Measurements from ENCODE around the gene TEX47. TPM values are rescaled to one million over a fixed set of nuclear protein-coding genes. Genes with fewer than 3 reads are reported as not detected.

Gene TEX47
- total RNA-seq (ENCODE audit: low replicate concordance): not detected in 2 replicates

DNA sequence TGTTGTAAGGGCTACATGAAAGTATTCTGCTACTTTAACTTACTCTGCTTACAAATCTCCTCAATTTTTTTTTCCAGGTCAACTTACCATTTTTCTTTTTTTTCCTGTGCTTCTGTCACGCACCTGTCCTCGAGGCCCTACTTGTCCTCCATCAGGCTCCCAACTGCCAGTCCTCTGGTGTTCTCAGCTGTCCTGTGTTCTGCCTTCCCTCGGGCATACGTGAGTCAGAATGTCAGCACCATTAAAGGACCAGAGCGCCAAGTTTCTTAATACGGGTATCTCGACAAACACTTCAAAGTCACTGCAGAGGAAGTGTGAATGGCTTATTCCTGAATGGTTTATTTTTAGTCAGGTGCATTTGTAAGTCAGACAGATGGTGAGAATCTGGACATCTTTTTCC lies at the start of gene TEX47:
Gene TEX47 (minus strand): TSS at position 185 of the 400 bp plus-strand sequence. CDS start 795 bp downstream, outside the sequence.
- H3K27ac ChIP-seq: no peak within 1 kb of the TSS
- H3K79me2 ChIP-seq (ENCODE audit: low read depth): no peaks in the 10 kb centered on the region
- H3K27me3 ChIP-seq: no peaks in the 10 kb centered on the region
- H3K9ac ChIP-seq: no peak within 1 kb of the TSS
- H3F3A ChIP-seq (ENCODE audit: low read depth): no peaks in the 10 kb centered on the region
- no peaks in the 10 kb centered on the region for H3K27me3 Mint-ChIP-seq (ENCODE audit: insufficient read depth, low read depth)
- no peak within 1 kb of the TSS for H3K27ac Mint-ChIP-seq
- H3K9me3 Mint-ChIP-seq: no peaks in the 10 kb centered on the region
- H3K4me2 ChIP-seq: no peak within 1 kb of the TSS
- no peaks in the 10 kb centered on the region for H4K20me1 ChIP-seq (ENCODE audit: low read depth)
- no peak for DNase-seq (ENCODE audit: low spot score)
- no peak within 1 kb of the TSS for H2AFZ ChIP-seq (replicated peaks)
- H3K9me3 ChIP-seq (ENCODE audit: low read depth): no peaks in the 10 kb centered on the region
- no peaks in the 10 kb centered on the region for H3K4me1 Mint-ChIP-seq
- no peak for TF ChIP-seq EZH2 (IDR thresholded peaks at IDR 0.05)
- TF ChIP-seq EZH2phosphoT487 (IDR thresholded peaks at IDR 0.05): no peak
- no peak for TF ChIP-seq CTCF (IDR thresholded peaks at IDR 0.05)
- H3K36me3 Mint-ChIP-seq: no peaks in the 10 kb centered on the region
- no peak within 1 kb of the TSS for H3K4me3 ChIP-seq
- H3K4me1 ChIP-seq: no peaks in the 10 kb centered on the region
- H3K4me3 Mint-ChIP-seq: no peak within 1 kb of the TSS
- H3K36me3 ChIP-seq: no peaks in the 10 kb centered on the region

- H3K4me1 Mint-ChIP-seq: no peaks in the 10 kb centered on the region
- H3K4me3 ChIP-seq: no peak overlapping the region
- DNase-seq (ENCODE audit: low spot score): no peak
- no peak overlapping the region for H3K9ac ChIP-seq
- no peaks in the 10 kb centered on the region for H3K27me3 ChIP-seq
- H3F3A ChIP-seq (ENCODE audit: low read depth): no peaks in the 10 kb centered on the region
- TF ChIP-seq EZH2 (IDR thresholded peaks at IDR 0.05) (no peak), EZH2phosphoT487 (IDR thresholded peaks at IDR 0.05) (no peak), CTCF (IDR thresholded peaks at IDR 0.05) (no peak)
- H4K20me1 ChIP-seq (ENCODE audit: low read depth): no peaks in the 10 kb centered on the region
- no peaks in the 10 kb centered on the region for H3K27me3 Mint-ChIP-seq (ENCODE audit: insufficient read depth, low read depth)
- no peak overlapping the region for H3K4me2 ChIP-seq
- no peak overlapping the region for H3K4me3 Mint-ChIP-seq
- H3K79me2 ChIP-seq (ENCODE audit: low read depth): no peaks in the 10 kb centered on the region
- no peaks in the 10 kb centered on the region for H3K36me3 ChIP-seq
- no peak overlapping the region for H2AFZ ChIP-seq (replicated peaks)
- H3K36me3 Mint-ChIP-seq: no peaks in the 10 kb centered on the region
- no peaks in the 10 kb centered on the region for H3K9me3 ChIP-seq (ENCODE audit: low read depth)
- no peak overlapping the region for H3K27ac ChIP-seq
- H3K27ac Mint-ChIP-seq: no peak overlapping the region
- H3K9me3 Mint-ChIP-seq: no peaks in the 10 kb centered on the region
- peaks cover 4% of the 10 kb centered on the region for H3K4me1 ChIP-seq
Observed at GRCh38 chr7:88845091-88845490, 49.6 kb upstream of the TEX47 start.

DNA sequence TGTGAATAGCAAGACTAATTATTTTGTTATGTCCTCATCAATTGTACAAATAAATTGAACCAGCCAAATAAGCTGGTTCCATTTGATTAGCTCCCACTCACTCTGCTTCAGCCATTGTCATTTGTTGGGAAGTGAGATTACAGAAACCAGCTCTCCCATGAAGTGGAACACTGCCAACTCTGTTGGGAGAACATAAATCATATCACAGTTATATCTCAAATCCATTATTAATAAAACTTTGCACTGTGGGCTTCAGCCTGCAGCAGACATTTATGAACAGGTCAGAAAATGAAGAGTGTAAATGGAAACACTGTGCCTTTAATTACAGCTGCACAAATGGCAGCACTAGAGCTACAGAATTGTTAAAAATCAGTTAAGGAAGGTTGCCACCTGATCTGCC lies 46.7 kb upstream of the TEX47 start:
- Histone ChIP-seq H3K36me3 (no peaks in the 10 kb centered on the region), H3K9me3 (ENCODE audit: low read depth) (no peaks in the 10 kb centered on the region), H3K4me2 (no peak overlapping the region), H2AFZ (replicated peaks) (peak overlapping the region; percentile 31), H3K9ac (no peak overlapping the region), H3K27ac (no peak overlapping the region), H4K20me1 (ENCODE audit: low read depth) (no peaks in the 10 kb centered on the region), H3K4me1 (peaks cover 4% of the 10 kb centered on the region), H3K27me3 (no peaks in the 10 kb centered on the region), H3K4me3 (no peak overlapping the region), H3F3A (ENCODE audit: low read depth) (no peaks in the 10 kb centered on the region), H3K79me2 (ENCODE audit: low read depth) (no peaks in the 10 kb centered on the region)
- Mint-ChIP-seq H3K4me3 (no peak overlapping the region), H3K27me3 (ENCODE audit: insufficient read depth, low read depth) (no peaks in the 10 kb centered on the region), H3K27ac (no peak overlapping the region), H3K9me3 (no peaks in the 10 kb centered on the region), H3K4me1 (no peaks in the 10 kb centered on the region), H3K36me3 (no peaks in the 10 kb centered on the region)
- TF ChIP-seq CTCF (IDR thresholded peaks at IDR 0.05) (no peak), EZH2phosphoT487 (IDR thresholded peaks at IDR 0.05) (no peak), EZH2 (IDR thresholded peaks at IDR 0.05) (no peak)
- DNase-seq (ENCODE audit: low spot score): no peak

All from neural progenitor cell (in vitro differentiated cells).